ENCODE results near the gene UTP14C. TPM values are rescaled to one million over a fixed set of nuclear protein-coding genes. Genes with fewer than 3 reads are reported as not detected.

The UTP14C gene
- total and polyA plus RNA-seq, 2 experiments from 2014 or later: 11.4 to 22.9 TPM

DNA sequence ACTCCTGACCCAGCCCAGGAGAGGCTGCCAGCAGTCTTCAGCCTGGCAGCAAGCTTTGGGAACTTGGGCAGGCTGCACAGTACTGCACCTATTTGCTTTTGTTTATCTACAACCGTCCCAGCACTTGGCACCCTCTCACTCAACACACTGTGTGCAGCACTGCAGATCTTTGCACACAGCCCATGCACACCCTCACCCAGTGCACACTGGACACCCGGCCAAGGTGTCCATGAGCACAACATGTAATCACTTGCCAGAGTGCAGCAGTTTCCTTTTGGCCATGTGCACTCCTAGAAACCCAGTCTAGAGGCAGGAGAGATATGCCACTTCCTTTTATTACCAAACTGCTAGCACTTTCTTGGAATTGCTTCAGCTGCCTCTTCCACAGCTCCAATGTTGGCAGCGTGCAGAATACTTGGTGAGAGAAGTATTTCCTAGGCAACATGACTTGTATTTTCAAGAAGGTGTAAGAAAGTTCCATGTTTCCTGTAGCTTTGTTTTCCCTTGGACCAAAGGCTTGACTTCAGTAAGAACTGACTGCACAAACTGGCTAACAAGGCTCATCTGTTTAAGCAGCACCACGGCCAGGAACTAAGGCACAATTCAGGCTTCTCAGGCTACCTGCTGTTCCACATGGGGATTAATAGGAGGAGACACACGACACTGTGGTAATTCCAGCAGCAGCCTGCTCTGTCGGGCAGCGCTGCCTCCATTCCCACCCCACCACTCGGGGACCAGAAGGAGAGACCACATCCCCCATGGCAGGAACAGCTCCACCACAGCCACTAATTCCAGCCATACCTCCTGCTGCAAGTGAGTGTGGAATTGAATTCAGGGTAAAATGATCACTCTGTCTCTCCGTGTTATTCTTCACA lies 28.6 kb upstream of the UTP14C start:
- TF ChIP-seq, protein P1, sequence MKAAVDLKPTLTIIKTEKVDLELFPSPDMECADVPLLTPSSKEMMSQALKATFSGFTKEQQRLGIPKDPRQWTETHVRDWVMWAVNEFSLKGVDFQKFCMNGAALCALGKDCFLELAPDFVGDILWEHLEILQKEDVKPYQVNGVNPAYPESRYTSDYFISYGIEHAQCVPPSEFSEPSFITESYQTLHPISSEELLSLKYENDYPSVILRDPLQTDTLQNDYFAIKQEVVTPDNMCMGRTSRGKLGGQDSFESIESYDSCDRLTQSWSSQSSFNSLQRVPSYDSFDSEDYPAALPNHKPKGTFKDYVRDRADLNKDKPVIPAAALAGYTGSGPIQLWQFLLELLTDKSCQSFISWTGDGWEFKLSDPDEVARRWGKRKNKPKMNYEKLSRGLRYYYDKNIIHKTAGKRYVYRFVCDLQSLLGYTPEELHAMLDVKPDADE (IDR thresholded peaks at IDR 0.05): no peak
- no peak for TF ChIP-seq CREB1 (CRISPR knock-in tag; IDR thresholded peaks at IDR 0.05; ENCODE audit: low read depth)
- no peak for TF ChIP-seq NANOG (IDR thresholded peaks at IDR 0.05; ENCODE audit: borderline replicate concordance)
- no peak for TF ChIP-seq STAT1 (IDR thresholded peaks at IDR 0.05; ENCODE audit: unreplicated experiment)
- no peak for TF ChIP-seq POLR2AphosphoS5 (IDR thresholded peaks at IDR 0.05; ENCODE audit: low read depth)
- no peak for TF ChIP-seq EZH2phosphoT487 (IDR thresholded peaks at IDR 0.05; ENCODE audit: unreplicated experiment)
- TF ChIP-seq, protein P2, sequence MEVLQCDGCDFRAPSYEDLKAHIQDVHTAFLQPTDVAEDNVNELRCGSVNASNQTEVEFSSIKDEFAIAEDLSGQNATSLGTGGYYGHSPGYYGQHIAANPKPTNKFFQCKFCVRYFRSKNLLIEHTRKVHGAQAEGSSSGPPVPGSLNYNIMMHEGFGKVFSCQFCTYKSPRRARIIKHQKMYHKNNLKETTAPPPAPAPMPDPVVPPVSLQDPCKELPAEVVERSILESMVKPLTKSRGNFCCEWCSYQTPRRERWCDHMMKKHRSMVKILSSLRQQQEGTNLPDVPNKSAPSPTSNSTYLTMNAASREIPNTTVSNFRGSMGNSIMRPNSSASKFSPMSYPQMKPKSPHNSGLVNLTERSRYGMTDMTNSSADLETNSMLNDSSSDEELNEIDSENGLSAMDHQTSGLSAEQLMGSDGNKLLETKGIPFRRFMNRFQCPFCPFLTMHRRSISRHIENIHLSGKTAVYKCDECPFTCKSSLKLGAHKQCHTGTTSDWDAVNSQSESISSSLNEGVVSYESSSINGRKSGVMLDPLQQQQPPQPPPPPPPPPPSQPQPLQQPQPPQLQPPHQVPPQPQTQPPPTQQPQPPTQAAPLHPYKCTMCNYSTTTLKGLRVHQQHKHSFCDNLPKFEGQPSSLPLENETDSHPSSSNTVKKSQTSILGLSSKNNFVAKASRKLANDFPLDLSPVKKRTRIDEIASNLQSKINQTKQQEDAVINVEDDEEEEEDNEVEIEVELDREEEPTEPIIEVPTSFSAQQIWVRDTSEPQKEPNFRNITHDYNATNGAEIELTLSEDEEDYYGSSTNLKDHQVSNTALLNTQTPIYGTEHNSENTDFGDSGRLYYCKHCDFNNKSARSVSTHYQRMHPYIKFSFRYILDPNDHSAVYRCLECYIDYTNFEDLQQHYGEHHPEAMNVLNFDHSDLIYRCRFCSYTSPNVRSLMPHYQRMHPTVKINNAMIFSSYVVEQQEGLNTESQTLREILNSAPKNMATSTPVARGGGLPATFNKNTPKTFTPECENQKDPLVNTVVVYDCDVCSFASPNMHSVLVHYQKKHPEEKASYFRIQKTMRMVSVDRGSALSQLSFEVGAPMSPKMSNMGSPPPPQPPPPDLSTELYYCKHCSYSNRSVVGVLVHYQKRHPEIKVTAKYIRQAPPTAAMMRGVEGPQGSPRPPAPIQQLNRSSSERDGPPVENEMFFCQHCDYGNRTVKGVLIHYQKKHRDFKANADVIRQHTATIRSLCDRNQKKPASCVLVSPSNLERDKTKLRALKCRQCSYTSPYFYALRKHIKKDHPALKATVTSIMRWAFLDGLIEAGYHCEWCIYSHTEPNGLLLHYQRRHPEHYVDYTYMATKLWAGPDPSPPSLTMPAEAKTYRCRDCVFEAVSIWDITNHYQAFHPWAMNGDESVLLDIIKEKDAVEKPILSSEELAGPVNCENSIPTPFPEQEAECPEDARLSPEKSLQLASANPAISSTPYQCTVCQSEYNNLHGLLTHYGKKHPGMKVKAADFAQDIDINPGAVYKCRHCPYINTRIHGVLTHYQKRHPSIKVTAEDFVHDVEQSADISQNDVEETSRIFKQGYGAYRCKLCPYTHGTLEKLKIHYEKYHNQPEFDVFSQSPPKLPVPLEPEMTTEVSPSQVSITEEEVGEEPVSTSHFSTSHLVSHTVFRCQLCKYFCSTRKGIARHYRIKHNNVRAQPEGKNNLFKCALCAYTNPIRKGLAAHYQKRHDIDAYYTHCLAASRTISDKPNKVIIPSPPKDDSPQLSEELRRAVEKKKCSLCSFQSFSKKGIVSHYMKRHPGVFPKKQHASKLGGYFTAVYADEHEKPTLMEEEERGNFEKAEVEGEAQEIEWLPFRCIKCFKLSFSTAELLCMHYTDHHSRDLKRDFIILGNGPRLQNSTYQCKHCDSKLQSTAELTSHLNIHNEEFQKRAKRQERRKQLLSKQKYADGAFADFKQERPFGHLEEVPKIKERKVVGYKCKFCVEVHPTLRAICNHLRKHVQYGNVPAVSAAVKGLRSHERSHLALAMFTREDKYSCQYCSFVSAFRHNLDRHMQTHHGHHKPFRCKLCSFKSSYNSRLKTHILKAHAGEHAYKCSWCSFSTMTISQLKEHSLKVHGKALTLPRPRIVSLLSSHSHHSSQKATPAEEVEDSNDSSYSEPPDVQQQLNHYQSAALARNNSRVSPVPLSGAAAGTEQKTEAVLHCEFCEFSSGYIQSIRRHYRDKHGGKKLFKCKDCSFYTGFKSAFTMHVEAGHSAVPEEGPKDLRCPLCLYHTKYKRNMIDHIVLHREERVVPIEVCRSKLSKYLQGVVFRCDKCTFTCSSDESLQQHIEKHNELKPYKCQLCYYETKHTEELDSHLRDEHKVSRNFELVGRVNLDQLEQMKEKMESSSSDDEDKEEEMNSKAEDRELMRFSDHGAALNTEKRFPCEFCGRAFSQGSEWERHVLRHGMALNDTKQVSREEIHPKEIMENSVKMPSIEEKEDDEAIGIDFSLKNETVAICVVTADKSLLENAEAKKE (CRISPR knock-in tag; IDR thresholded peaks at IDR 0.05): no peak
- no peak for TF ChIP-seq ZNF114 (CRISPR knock-in tag; IDR thresholded peaks at IDR 0.05)
- no peak for TF ChIP-seq CTCF (conservative IDR thresholded peaks at IDR 0.05; ENCODE audit: low read depth in 2 of 2)
- no peak for TF ChIP-seq EZH2 (IDR thresholded peaks at IDR 0.05; ENCODE audit: low read depth, unreplicated experiment)
- TF ChIP-seq, protein P3, sequence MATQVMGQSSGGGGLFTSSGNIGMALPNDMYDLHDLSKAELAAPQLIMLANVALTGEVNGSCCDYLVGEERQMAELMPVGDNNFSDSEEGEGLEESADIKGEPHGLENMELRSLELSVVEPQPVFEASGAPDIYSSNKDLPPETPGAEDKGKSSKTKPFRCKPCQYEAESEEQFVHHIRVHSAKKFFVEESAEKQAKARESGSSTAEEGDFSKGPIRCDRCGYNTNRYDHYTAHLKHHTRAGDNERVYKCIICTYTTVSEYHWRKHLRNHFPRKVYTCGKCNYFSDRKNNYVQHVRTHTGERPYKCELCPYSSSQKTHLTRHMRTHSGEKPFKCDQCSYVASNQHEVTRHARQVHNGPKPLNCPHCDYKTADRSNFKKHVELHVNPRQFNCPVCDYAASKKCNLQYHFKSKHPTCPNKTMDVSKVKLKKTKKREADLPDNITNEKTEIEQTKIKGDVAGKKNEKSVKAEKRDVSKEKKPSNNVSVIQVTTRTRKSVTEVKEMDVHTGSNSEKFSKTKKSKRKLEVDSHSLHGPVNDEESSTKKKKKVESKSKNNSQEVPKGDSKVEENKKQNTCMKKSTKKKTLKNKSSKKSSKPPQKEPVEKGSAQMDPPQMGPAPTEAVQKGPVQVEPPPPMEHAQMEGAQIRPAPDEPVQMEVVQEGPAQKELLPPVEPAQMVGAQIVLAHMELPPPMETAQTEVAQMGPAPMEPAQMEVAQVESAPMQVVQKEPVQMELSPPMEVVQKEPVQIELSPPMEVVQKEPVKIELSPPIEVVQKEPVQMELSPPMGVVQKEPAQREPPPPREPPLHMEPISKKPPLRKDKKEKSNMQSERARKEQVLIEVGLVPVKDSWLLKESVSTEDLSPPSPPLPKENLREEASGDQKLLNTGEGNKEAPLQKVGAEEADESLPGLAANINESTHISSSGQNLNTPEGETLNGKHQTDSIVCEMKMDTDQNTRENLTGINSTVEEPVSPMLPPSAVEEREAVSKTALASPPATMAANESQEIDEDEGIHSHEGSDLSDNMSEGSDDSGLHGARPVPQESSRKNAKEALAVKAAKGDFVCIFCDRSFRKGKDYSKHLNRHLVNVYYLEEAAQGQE (IDR thresholded peaks at IDR 0.05; ENCODE audit: unreplicated experiment): no peak
- TF ChIP-seq JUNB (IDR thresholded peaks at IDR 0.05; ENCODE audit: unreplicated experiment): no peak
- peaks cover 14% of the 10 kb centered on the region for H3K27me3 Mint-ChIP-seq (ENCODE audit: insufficient read depth, low read depth, poor library complexity)
- no peak overlapping the region for H3K4me3 ChIP-seq
- H3K4me1 ChIP-seq (ENCODE audit: insufficient read depth): peaks cover 22% of the 10 kb centered on the region
- no peaks in the 10 kb centered on the region for H3K36me3 ChIP-seq (ENCODE audit: insufficient read depth)
- no peaks in the 10 kb centered on the region for H3F3A ChIP-seq (replicated peaks; ENCODE audit: low read depth)
- H3K79me2 ChIP-seq (replicated peaks; ENCODE audit: insufficient read depth): no peaks in the 10 kb centered on the region
- peak; percentile 22 for ATAC-seq
- no peaks in the 10 kb centered on the region for H3K9me2 ChIP-seq (ENCODE audit: insufficient read depth)
- H3K4me3 Mint-ChIP-seq: no peak overlapping the region
- no peak overlapping the region; the same call in 1 of the 2 replicates for H3K27ac Mint-ChIP-seq
- no peaks in the 10 kb centered on the region for H4K20me1 ChIP-seq (replicated peaks; ENCODE audit: insufficient read depth)
- no peak overlapping the region for H3K27ac ChIP-seq (ENCODE audit: low read depth)
- peaks cover 42% of the 10 kb centered on the region for H3K4me1 Mint-ChIP-seq
- H3K9me3 Mint-ChIP-seq: no peaks in the 10 kb centered on the region
- H3K4me2 ChIP-seq: no peak overlapping the region
- H3K36me3 Mint-ChIP-seq (ENCODE audit: low read depth): no peaks in the 10 kb centered on the region
- peak; percentile 33 for DNase-seq (ENCODE audit: low spot score)
- H2AFZ ChIP-seq: no peak overlapping the region
- H3K27me3 ChIP-seq (ENCODE audit: insufficient read depth): no peaks in the 10 kb centered on the region
